ENCODE measurements around the gene ATL3. TPM values are rescaled to one million over a fixed set of nuclear protein-coding genes. Genes with fewer than 3 reads are reported as not detected.
A peak's percentile ranks its signal among the peaks of the same experiment; 100 is the strongest.
"Not testable (repeated sequence)": the region's sequence is repeated elsewhere in the genome, so short reads cannot be mapped to it uniquely, and the experiment has no call there.

ATL3 gene
- total and polyA plus RNA-seq, 8 donors, result 16.1 to 98.2 (median 20.2) TPM

GRCh38 chr11:63694596-63694995 is 23.4 kb upstream of the ATL3 start:
- no peak overlapping the region for H3K27ac ChIP-seq
- no peaks in the 10 kb centered on the region for H3K9me3 ChIP-seq
- H3K36me3 ChIP-seq, result no peaks in the 10 kb centered on the region
- no peaks in the 10 kb centered on the region for H3K27me3 ChIP-seq
- TF ChIP-seq CTCF (IDR thresholded peaks at IDR 0.05), result no peak
- no peak for ATAC-seq
- H3K4me3 ChIP-seq, result no peak overlapping the region
- DNase-seq, result no peak
- intact Hi-C loops (cut with DNase I), result no loop called here
- H3K4me1 ChIP-seq, result peaks cover 5 to 36% of the 10 kb centered on the region in 2 donors

GRCh38 chr11:63687845-63688244 is 16.7 kb upstream of the ATL3 start:
- intact Hi-C loops (cut with DNase I), result no loop called here
- no peak overlapping the region for H3K27ac ChIP-seq
- no peaks in the 10 kb centered on the region for H3K9me3 ChIP-seq
- no peak for TF ChIP-seq CTCF (IDR thresholded peaks at IDR 0.05)
- peaks cover 11 to 76% of the 10 kb centered on the region in 2 donors for H3K4me1 ChIP-seq
- no peak overlapping the region for H3K4me3 ChIP-seq
- DNase-seq, result no peak
- H3K36me3 ChIP-seq, result no peaks in the 10 kb centered on the region
- no peak for ATAC-seq
- H3K27me3 ChIP-seq, result no peaks in the 10 kb centered on the region

GRCh38 chr11:63686926-63687325 is 15.8 kb upstream of the ATL3 start:
- DNase-seq (no peak), ATAC-seq (no peak)
- H3K27me3 ChIP-seq, result no peaks in the 10 kb centered on the region
- no peak overlapping the region for H3K4me3 ChIP-seq
- no peaks in the 10 kb centered on the region for H3K36me3 ChIP-seq
- H3K4me1 ChIP-seq, result peaks cover 11 to 83% of the 10 kb centered on the region in 2 donors
- no peaks in the 10 kb centered on the region for H3K9me3 ChIP-seq
- TF ChIP-seq CTCF (IDR thresholded peaks at IDR 0.05), result no peak
- intact Hi-C loops (cut with DNase I), result no loop called here
- H3K27ac ChIP-seq, result no peak overlapping the region

- H3K27me3 ChIP-seq; H3K36me3 ChIP-seq; ATAC-seq; DNase-seq; H3K9me3 ChIP-seq; H3K4me3 ChIP-seq; intact Hi-C loops (cut with DNase I): not testable (repeated sequence)
- Histone ChIP-seq H3K27ac (peak overlapping the region in 1 of 2 donors; percentile 68), H3K4me1 (peaks cover 11 to 80% of the 10 kb centered on the region in 2 donors)
Observed at GRCh38 chr11:63685158-63685721, 14.1 kb upstream of the ATL3 start.

GRCh38 chr11:63683133-63683991 is 12.2 kb upstream of the ATL3 start:
- no peaks in the 10 kb centered on the region for H3K9me3 ChIP-seq
- H3K4me1 ChIP-seq, result peaks cover 11 to 61% of the 10 kb centered on the region in 2 donors
- TF ChIP-seq CTCF (IDR thresholded peaks at IDR 0.05), result no peak
- H3K27ac ChIP-seq, result peak overlapping the region in 1 of 2 donors; percentile 99
- intact Hi-C loops (cut with DNase I), result no loop called here
- H3K36me3 ChIP-seq, result no peaks in the 10 kb centered on the region
- DNase-seq, result peak in 1 of 4 donors; percentile 40
- ATAC-seq, result no peak
- H3K4me3 ChIP-seq, result peak overlapping the region in 1 of 2 donors; percentile 92
- H3K27me3 ChIP-seq, result no peaks in the 10 kb centered on the region

All from left lung (tissue), 10 donors.